HG03520 (cell line): ENCODE measurements around the gene RPS6KA2.

Experiments used
- ATAC-seq: cut with Tn5 transposase; IDR thresholded peaks from one replicate; pipeline ENCODE4 v1.9.1; 2021; ENCODE audit warnings: mild to moderate bottlenecking, moderate library complexity; ENCODE audit not compliant: unreplicated experiment

The RPS6KA2 gene

GRCh38 chr6:166473886-166474571 lies 153.0 kb downstream of the RPS6KA2 start:
- no peak for ATAC-seq

DNA sequence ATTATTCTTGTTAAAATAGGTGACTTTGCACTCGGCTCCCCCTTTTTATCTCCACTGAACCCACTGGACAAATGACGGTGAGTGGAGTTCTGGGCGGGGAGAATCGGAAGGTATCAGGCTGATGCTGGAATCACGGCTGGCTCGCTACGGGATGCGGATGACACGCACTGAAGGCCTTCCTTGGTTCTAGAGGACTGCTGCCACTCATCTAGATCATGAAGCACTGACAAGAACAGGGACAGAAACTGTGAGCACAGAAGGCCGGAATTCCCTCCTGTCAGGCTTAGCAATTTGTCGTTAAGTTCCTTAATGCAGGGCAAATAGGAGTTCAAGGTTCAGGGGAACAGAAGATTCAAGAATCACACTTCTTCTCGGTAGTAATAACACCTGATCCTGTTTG lies 154.4 kb downstream of the RPS6KA2 start:
- no peak for ATAC-seq

DNA sequence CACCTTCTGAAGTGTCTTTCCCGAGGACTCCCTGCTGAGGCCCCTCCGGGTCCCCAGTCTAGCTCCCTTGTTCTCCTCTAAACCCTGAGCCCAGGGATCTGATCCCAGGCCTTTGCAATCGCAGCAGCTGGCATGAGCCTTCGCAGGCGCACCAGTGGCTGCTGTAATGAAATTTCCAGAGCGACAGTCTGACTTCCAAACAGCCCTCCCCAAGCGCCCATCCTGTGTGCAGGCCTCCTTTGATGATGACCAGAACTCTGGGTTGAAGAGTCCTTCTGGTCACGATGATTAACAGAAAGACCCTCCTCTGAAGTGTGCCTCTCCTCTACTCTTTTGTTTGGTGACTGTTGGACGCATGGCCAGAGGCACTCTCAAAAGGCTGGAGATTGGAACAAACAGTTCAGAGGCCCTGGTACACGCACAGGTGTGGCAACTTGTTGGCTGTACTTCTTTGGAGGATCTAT lies 155.2 kb downstream of the RPS6KA2 start:
- ATAC-seq: no peak

DNA sequence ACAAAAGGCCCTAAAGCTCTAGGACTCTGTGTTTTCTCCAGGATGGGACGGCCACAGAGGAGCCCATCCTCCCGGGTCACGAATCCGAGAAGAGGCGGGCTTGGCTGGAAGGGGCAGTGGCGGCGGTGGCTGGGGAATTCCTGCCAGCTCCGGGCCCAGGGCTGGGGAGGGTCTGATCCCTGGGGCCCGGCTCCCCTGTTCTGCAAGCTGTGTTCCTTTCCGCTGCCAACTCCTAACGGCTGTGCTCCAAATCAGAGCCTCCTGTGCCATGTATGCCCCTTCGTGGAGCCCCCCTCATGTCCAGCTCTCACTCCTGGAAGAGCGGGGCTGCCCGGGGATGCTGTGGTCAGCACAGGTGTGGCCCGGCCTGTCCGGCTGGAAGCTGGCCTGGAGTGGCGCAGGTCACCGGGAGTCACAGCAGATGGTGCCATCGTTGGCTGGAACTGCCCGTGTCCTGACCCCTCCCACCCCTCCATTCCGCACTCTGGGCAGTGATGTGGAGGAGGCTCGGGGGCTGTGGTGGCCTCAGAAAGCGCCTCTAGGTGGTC lies 156.1 kb downstream of the RPS6KA2 start:
- ATAC-seq: no peak

GRCh38 chr6:166470029-166470862 lies 156.8 kb downstream of the RPS6KA2 start:
- no peak for ATAC-seq

- ATAC-seq: no peak
Measured at GRCh38 chr6:166469426-166469961, 157.6 kb downstream of the RPS6KA2 start.

DNA sequence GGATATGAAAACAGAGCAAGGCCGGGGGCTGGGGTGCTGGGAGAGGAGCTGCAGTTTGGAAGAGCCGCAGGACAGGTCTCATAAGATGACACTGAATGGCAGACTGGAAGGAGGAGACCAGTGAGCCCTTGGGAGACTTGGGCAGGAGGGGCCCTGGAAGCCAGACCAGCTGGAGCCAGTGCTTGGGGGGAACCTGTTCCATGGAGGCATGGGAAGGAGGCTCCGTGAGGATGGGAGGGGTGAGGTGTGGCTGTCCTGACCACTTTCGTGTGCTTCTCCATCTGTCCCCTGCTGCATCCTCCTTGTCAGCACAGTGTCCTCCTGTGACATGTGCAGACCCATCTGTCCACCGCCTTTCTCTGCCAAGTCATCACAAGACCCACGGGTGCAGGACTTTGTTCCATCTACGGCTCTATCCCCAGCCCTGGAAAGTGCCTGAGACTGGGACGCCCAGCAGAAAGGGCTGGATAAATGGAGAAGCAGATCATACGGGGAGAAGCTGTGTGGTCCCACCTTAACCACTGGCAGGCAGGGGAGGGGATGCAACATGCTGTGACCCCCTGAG lies 159.5 kb downstream of the RPS6KA2 start:
- no peak for ATAC-seq

DNA sequence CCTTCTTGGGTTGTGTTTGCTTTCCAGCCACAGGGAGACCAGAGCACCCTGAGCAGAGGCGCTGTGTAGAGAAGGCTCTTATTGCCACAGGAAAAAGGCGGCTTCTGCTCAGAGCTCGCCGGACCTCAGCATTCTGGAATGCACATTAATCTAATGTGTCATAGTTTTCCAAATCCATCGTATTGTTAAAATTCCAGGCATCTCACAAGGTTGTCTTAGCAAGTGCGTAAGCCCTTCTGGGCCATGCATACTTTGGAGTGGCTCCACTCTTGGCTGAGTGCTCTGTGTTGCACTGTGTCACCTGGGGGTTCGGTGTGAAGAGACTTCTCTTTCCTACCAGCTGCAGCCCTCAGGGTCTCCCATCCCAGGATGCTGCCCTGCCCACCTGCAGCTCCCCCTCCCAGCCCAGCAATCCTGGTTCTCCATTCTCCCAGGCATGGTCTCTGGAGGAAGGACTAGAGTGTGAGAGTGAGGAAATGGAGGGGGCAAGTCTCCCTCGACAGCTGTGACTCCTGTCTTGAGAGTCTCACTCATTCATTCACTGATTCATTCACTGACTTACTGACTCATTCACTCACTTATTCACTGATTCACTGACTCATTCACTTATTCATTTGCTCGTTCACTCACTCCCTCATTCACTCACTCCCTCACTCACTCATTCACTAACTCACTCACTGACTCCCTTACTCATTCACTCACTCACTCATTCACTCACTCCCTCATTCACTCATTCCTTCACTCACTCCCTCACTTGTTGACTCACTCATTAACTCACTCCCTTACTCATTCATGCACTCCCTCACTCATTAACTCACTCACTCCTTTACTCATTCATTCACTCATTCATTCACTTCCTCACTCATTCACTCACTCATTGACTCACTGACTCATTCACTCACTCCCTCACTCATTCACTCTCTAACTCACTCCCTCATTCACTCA lies 160.6 kb downstream of the RPS6KA2 start:
- no peak for ATAC-seq

- no peak for ATAC-seq
Measured at GRCh38 chr6:166465671-166466087, 161.4 kb downstream of the RPS6KA2 start.

DNA sequence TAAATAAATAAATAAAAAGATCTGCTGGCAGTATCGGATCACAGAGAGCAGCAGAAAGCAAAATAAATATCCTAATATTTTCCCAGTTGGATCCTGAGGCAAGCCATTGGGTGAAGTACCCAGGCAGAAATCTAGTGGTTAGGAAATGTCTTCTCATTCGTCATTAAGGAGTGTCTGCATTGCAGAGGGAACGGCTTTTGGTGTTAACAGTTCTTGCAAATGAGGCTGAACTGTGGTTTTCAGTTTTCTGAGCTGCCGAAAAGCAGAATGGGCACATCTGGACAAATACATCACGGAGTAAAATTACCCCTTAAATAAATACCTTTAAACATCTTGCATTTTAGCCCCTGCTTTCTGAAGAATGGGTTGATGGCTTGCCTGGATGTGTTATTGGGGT lies 162.1 kb downstream of the RPS6KA2 start:
- ATAC-seq: no peak

DNA sequence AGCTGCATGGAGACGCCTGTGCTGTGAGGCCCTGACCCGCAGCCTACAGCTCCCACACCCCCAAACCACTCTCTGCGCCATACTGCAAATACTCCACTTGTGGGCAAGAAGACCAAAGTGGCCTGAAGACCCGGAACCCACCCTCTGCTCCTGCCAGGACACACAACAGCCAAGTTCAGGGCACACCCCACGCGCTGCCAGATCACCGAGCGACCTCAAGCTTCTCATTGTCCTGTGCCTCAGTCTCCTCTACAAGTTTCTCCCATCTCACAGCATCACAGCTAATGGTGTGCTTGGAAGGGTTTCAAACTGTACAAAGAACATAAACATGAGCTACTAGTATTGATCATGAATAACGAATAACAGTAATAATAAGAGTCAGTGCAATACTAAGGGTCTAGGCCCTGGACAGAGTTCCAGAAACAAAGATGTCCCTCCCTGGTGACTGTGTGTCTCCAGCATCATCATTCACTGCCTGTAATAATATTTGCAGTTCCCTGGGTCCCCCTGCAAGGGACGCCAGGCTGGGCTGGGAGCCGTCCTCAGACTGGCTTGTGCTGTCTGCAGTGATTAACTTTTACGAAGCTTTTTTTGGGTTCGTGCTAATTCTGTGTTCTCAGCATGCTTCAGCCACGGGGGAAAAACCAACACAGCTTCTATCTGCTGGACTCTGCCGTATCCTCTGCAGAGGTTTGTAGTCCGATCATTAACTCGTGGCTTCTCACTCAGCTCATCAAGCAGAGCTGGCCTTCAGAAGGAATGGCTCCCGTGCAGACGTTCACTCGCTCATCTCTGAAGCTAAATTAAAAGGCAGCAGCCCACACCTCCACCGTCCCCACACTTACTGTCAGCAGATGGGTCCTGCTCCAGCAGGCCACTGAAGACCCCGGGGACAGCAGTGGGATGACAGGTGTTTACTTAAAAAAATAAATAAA lies 162.7 kb downstream of the RPS6KA2 start:
- ATAC-seq: no peak

- no peak for ATAC-seq
Measured at GRCh38 chr6:166463359-166464067, 163.5 kb downstream of the RPS6KA2 start.

- ATAC-seq: no peak
Measured at GRCh38 chr6:166462461-166463135, 164.5 kb downstream of the RPS6KA2 start.

- ATAC-seq: no peak
Measured at GRCh38 chr6:166461821-166462460, 165.1 kb downstream of the RPS6KA2 start.

DNA sequence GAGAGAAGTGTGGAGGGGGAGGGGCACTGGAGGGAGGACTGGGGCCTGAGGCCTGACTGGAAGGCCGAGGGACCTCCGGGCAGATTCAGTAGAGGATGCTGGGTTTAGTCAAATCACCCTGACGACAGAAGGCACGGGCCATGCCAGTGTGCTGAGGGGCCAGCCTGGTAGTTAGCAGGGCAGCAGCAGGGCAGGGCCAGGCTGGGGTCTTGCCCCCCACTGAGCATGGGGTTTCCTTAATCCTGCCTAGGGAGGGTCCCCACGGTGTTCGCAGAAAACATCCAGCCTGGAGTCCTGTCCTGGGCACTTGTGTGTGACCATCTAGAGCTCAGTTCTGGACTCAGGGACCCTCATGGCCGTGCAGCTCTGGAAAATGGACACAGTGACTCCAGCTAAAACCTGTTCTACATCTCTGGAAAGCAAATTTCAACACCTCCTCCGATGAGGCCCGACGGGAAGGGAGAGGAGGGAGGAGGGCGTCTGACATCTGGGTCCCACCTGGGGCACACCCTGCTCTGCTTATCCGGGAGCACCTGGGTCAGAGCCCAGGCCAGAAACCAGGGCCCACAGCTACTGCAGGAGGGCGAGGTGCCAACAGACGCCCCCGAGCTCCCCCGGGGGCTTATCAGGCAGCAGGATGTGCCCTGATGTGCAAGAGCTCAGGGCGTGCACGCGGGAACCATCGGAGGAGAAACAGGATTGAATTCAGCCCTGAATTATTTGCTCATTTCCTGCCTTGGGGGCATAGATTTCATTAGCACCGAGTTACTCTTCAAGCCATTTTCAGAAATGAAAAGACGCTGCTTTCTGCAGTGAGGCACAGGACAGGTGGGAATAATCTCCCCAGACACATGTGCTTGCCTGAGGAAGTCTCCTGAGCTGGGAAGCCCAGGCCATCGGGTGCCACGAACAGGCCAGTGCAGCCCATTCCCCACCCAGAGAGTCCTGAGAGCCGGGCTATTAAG lies 166.3 kb downstream of the RPS6KA2 start:
- ATAC-seq: no peak

- ATAC-seq: no peak
Measured at GRCh38 chr6:166459906-166460305, 167.1 kb downstream of the RPS6KA2 start.
